PFSK-1 (cell line): Measurements from ENCODE around the gene STXBP2.

Experiments
- FOXP2 ChIP-seq: optimal IDR thresholded peaks from 2 replicates; pipeline ENCODE3; 2011; ENCODE audit warnings: borderline replicate concordance, control low read depth, inconsistent platforms; ENCODE audit not compliant: insufficient read depth; ENCODE audit errors: extremely low read length, extremely low read depth
- POLR2AphosphoS5 ChIP-seq: IDR thresholded peaks from 2 replicates; pipeline ENCODE4 v1.6.1; 2012; ENCODE audit warnings: low read depth, mild to moderate bottlenecking, control low read depth, low read length, moderate library complexity
- SIN3A ChIP-seq: IDR thresholded peaks from 2 replicates; pipeline ENCODE4 v1.6.1; 2012; ENCODE audit warnings: mild to moderate bottlenecking, low read length, moderate library complexity, borderline replicate concordance; ENCODE audit not compliant: insufficient read depth
- TAF1 ChIP-seq: IDR thresholded peaks from 2 replicates; pipeline ENCODE4 v1.6.1; 2012; ENCODE audit warnings: low read length, control low read depth, borderline replicate concordance; ENCODE audit not compliant: insufficient read depth
- TF ChIP-seq, protein P1 (sequence below), 2 experiments: IDR thresholded peaks; 2 replicates each; pipeline versions ENCODE4 v1.6.1 to v1.8.0; 2011 to 2012; ENCODE audit warnings: low read depth in 2 of 2, low read length in 2 of 2, control low read depth in 1 of 2, inconsistent platforms in 1 of 2, mild to moderate bottlenecking in 1 of 2, moderate library complexity in 1 of 2; ENCODE audit not compliant: insufficient read depth in 1 of 2

The STXBP2 gene

DNA sequence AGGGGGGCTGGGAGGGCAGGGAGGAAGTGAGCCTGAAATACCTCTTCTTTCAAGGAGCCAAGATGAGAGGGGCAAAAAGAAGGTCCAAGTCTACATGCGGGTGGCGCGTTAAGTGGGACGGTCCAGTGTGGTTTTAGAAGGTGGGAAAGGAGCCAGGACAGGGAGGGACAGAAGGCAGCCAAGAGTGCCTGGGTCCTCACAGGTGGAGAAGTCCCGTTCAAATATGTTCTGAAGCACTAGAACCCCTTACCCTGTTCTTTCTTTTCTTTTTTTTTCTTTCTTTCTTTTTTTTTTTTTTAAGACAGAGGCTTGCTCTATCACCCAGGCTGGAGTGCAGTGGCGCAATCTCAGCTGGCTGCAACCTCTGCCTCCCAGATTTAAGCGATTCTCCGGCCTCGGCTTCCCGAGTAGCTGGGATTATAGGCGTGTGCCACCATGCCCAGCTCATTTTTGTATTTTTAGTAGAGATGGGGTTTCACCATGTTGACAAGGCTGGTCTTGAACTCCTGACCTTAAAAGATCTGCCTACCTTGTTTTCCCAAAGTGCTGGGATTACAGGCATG, 33.9 kb upstream of the STXBP2 start:
- TF ChIP-seq, protein P1, sequence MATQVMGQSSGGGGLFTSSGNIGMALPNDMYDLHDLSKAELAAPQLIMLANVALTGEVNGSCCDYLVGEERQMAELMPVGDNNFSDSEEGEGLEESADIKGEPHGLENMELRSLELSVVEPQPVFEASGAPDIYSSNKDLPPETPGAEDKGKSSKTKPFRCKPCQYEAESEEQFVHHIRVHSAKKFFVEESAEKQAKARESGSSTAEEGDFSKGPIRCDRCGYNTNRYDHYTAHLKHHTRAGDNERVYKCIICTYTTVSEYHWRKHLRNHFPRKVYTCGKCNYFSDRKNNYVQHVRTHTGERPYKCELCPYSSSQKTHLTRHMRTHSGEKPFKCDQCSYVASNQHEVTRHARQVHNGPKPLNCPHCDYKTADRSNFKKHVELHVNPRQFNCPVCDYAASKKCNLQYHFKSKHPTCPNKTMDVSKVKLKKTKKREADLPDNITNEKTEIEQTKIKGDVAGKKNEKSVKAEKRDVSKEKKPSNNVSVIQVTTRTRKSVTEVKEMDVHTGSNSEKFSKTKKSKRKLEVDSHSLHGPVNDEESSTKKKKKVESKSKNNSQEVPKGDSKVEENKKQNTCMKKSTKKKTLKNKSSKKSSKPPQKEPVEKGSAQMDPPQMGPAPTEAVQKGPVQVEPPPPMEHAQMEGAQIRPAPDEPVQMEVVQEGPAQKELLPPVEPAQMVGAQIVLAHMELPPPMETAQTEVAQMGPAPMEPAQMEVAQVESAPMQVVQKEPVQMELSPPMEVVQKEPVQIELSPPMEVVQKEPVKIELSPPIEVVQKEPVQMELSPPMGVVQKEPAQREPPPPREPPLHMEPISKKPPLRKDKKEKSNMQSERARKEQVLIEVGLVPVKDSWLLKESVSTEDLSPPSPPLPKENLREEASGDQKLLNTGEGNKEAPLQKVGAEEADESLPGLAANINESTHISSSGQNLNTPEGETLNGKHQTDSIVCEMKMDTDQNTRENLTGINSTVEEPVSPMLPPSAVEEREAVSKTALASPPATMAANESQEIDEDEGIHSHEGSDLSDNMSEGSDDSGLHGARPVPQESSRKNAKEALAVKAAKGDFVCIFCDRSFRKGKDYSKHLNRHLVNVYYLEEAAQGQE (IDR thresholded peaks at IDR 0.05; ENCODE audit: insufficient read depth in 1 of 2, low read depth in 2 of 2, low read length in 2 of 2), result no peak
- no peak for TF ChIP-seq SIN3A
- TF ChIP-seq FOXP2, result no peak
- no peak for TF ChIP-seq POLR2AphosphoS5
- TF ChIP-seq TAF1, result no peak

DNA sequence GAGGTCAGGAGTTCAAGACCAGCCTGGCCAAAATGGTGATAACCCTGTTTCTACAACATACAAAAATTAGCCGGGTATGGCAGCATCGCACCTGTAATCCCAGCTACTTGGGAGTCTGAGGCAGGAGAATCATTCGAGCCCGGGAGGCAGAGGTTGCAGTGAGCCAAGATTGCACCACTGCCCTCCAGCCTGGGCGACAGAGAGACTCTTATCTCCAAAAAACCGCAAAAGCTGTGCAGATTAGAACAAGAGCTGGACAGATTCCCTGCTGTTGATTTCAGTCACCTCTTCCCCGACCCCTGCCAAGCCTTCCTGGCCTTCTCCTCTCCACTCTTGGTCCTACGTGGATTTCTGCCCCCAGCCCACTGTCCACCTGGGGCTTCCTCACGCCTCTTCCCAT, 33.0 kb upstream of the STXBP2 start:
- no peak for TF ChIP-seq FOXP2
- TF ChIP-seq, protein P1 (IDR thresholded peaks at IDR 0.05; ENCODE audit: insufficient read depth in 1 of 2, low read depth in 2 of 2, low read length in 2 of 2), result no peak
- no peak for TF ChIP-seq SIN3A
- TF ChIP-seq POLR2AphosphoS5, result no peak
- TF ChIP-seq TAF1, result no peak

GRCh38 chr19:7605490-7606222, 31.3 kb upstream of the STXBP2 start:
- TF ChIP-seq POLR2AphosphoS5 (no peak), FOXP2 (no peak), SIN3A (no peak), TAF1 (no peak)
- TF ChIP-seq, protein P1 (IDR thresholded peaks at IDR 0.05; ENCODE audit: insufficient read depth in 1 of 2, low read depth in 2 of 2, low read length in 2 of 2), result no peak

GRCh38 chr19:7606289-7606688, 30.6 kb upstream of the STXBP2 start:
- TF ChIP-seq POLR2AphosphoS5, result no peak
- TF ChIP-seq, protein P1 (IDR thresholded peaks at IDR 0.05; ENCODE audit: insufficient read depth in 1 of 2, low read depth in 2 of 2, low read length in 2 of 2), result no peak
- no peak for TF ChIP-seq TAF1
- TF ChIP-seq SIN3A, result no peak
- TF ChIP-seq FOXP2, result no peak
